HG02970 (cell line): ENCODE results near the gene SSH2.

Experiments
- ATAC-seq: cut with Tn5 transposase; IDR thresholded peaks from one replicate; pipeline ENCODE4 v1.9.1; 2021; ENCODE audit warnings: mild to moderate bottlenecking, moderate library complexity, moderate number of reproducible peaks; ENCODE audit not compliant: unreplicated experiment, low FRiP score

Gene SSH2

DNA sequence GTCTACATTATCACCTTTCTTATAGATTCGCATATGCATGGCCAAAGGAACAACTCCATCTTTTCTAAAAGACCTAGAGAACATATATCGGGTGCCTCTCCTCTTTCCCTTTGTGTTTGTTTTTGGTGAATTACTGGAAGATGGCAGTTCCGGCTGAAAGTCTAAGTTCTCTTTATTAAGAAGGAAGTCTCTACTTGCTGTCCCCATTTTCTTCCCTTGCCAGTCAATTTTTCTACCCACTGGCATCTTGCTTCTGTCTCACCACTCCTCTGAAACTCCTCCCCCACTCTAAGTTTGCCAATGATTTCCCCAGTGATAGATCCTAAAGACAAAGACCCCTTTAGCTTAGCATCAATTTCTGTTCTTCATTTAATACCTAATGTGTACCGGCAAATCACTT lies 213.5 kb downstream of the SSH2 start:
- no peak for ATAC-seq

DNA sequence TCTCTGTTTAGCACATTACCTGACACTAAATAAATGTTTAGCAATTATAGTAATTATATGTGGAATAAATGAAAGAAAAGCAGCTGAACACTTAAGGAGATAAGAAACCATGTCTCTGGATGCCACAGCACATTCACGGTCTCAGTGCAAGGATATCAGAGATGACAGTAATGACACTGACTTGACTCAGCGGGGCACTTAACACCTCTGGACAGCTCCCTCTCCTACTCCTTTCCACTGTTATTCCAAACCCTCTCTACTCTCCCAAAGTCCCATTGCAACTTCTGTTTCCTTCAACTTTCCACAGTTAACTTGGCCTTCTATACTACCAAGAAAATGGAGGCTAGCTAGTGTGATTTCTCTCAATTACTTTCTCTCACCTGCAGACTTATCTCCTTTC lies 214.3 kb downstream of the SSH2 start:
- no peak for ATAC-seq

DNA sequence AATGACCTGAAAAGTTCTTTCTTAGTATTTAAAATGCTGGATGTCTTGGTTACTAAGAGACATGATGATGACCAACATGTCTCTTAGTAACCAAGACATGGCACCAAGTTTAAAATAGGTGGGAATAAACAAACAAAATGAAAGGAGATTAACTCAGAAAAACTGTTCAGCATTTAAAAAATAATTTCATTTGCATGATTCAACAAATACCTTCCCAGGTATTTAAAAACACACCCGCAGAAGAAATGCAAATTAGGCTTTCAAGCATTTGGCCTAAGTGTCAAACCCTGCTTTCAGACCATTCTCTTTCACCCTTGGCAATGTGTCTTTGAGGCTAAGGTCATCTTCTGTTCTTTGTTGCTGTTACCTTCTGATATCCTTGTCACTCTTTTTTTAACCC lies 215.9 kb downstream of the SSH2 start:
- no peak for ATAC-seq

DNA sequence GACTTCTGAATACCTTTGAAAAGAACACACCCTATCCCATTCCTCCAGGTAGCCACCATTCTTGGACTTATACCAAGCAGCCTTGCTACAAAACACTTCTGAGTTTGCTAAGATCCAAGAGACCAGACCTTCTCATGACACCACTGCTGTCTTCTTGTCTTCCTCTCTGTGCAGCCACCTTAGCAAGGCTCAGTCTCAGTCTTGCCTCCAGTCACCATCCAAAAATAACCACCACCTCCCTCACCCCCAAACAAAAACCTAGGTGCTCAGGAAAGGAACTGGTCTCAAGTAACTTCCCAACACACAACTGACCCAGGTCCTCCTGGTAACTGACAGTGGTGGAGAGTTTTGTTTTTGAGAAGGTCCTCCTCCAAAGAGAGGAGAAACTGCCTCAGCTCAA lies 216.4 kb downstream of the SSH2 start:
- ATAC-seq: no peak

DNA sequence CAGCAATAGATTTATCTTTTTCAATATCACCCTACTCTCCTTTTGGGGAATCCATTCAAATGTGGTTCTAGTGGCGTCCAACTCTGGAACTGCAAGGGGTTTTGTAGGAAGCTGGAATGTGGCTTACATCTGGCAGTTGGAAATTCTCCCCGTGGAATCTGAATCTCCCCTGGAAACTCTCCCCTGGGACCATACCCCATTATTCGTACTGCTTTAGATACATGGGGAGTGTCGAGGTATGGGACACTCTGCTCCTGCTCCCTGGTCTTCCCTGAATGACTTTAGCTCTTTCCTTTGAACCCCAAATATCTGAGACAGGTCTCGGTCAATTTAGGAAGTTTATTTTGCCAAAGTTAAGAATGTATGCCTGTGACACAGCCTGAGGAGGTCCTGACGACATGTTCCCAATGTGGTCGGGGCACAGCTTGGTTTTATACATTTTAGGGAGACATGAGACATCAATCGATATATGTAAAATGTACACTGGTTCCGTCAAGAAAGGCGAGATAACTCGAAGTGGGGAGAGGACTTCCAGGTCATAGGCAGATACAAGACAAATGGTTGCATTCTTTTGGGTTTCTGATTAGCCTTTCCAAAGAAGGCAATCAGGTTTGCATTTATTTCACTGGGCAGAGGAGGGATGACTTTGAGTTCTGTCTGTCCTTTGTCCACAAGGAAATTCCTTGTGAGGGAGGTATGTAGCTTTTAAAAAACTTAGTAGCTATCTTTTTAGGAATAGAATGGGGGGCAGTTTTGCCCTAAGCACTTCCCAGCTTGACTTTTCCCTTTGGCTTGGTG lies 218.2 kb downstream of the SSH2 start:
- no peak for ATAC-seq

DNA sequence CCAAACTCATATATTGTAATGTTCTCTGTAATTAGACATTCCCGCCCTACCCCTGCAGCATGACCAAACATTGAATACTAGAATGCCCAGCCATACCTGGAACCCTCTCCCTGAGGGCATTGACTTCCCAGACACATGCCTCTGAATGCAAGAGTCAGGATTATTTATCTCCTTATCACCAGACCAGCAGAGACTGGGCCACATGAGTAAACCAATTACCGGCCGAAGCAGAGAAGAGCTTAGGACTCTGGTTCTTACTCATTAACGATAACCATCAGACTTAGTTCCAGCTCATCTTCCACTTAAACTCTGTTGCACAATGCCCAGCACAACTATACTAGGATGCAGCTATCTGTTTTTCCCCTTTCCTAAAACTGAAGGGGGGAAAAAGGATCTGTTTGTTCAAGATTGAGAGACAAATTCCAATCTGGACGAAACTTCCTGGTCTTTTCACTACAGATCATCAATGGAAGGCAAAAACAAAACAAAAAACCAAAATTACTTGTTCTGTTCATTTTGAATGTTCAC lies 219.1 kb downstream of the SSH2 start:
- no peak for ATAC-seq

DNA sequence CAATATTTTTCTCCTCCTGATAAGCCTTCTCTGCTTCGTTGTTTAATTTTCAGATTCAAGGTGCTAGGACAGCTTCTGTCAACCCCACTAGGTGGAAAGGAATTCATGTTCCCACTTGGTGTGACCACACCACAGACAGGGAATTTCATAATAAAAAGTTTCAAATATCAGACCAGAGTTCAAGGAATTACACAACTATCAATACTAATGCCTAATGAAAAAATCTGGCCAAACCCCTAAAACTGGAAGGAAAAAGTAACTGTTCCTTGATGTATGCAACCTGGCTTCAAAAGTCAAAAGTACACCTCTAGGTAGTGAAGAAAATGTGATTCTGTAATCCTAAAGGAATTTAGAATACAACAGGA lies 219.5 kb downstream of the SSH2 start:
- no peak for ATAC-seq

DNA sequence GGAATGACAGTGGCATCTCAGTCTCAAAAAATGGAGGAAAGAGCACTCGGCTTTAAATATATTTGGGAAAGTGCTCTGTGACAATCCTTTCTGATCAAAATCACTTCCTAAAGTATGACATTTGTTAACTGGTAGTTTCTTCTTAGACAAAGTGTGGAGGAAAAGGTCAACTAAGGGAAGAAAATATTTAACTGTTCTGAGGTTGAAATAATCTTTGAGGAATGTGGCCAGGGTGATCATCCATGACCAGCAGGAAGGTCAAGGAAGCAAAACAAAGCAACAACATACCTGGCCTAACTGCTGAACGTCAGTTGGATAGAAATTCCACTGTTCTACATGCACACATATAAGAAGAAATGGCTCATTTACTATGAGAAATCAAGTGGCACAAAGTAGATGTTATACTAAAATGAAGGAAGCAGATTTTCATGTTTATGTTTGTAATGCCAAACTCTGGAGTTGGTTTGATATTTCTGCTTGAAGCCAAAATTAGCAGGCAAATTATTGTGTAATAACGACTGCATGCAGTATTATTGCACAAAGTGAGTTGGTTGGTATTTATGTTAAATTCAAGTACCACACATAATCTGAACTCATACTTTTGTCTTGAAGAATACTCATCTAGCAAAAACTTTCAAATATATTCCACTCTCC lies 220.0 kb downstream of the SSH2 start:
- no peak for ATAC-seq

DNA sequence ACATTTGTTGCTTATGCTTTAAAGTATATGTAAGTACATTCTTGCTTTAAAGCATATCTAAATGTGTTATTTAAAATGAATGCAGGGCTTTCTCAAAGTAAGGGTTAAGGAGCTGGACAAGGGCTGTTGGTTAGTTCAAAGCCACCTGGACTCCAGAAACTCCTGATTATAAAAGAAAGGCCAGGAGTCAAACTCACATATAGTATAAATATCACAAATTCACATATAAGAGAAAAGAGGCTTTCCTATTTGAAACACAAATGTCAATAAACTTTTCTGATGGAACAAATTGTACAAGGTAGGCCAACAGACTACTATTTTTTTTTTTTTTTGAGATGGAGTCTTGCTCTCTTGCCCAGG lies 222.8 kb downstream of the SSH2 start:
- no peak for ATAC-seq

DNA sequence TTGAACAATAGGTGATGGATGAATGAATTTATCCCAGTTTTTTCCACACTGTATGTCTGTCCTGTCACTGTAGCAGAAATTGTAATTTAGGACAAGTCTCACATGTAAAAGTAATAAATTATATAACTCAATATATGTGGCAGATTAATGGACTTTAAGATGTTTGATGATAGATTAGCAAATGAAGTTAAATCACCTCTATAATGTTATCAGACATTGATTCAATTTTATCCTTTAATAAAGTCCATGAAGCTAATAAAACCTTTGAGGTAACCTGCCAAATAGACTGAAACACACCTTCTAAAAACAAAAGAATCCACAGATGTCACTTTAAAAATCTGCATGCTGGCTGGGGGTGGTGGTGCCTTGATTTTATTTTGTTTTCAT lies 224.0 kb downstream of the SSH2 start:
- ATAC-seq: no peak

DNA sequence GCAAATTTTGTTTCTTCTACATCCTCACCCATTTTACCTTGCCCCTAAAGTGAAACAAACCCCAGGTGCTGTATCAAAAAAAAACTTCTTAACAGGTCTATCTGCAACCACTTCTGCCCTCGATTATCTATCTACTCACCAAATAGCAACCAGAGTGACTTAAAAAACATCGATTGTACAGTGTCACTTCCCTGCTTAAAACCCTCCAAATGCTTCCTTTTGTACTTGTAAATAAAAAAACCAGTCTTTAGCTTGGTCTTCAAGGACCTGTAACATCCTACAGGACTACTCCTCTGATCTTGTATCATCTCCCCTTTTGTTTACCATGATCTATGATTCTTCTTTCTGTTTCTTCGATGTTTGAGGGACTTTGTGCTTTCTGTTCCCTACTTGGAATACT lies 224.6 kb downstream of the SSH2 start:
- ATAC-seq: no peak

DNA sequence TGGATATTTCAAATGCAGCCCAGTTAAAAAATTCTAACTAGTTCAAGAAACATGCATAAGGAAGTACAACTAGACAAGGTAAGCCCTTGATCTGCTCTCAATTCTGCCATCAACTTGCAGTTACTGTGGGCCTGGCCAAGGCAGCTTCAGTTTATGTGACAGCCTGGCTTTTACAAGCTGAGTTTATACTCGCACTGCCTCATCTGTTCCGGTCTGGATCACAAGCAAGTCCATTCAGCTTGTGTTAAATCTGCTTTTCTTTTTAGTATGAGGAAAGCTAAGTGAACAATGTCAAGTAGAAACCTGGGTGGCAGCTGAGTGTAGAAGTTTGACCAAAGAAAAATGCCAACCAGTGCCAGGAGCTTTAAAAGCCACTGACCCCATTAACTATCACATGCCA lies 230.7 kb downstream of the SSH2 start:
- ATAC-seq: no peak

DNA sequence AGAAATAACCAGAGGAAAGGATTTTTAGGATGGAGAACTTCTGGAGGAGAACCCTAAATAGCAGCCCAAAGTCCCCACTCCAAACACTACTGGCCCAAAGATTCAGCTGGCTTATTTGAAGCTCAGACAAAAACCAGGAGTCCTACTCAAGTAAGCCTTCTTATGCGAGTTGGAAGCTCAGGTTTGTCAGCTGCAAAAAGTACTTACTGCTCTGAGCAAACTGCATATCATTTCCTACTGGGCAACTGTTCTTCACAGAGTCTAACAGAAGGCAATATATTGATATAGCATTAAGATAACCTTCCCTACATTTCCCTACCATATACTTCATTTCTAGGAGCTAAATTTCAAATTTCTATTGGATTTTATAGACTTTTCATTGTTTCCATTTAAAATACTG lies 231.2 kb downstream of the SSH2 start:
- ATAC-seq: no peak

DNA sequence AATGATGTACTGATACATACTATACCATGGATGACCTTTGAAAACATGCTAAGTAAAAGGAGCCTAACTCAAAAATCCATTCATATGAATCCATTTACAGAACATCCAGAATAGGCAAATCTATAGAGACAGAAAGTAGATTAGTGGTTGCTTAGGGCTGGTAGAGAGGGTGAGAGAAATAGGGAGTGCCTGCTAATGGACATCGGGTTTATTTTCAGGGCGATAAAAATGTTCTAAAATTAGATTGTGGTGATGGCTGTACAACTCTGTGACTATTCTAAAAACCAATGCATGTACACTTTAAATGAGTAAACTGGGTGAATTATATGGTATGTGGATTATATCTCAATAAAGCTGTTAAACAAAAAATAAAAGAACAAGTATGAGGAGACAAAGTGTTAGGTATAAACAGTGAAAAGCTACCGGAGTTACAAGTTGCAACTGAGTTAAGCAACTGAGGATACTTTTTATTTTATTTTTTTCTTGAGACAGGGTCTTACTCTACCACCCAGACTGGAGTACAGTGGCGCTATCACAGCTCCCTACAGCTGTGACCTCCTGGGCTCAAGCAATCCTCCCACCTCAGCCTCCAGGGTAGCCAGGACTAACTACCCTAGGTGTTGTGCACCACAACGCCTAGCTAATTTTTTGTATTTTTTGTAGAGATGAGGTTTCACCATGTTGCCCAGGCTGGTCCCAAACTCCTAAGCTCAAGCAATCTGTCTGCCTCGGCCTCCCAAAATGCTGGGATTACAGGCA lies 231.8 kb downstream of the SSH2 start:
- no peak for ATAC-seq

DNA sequence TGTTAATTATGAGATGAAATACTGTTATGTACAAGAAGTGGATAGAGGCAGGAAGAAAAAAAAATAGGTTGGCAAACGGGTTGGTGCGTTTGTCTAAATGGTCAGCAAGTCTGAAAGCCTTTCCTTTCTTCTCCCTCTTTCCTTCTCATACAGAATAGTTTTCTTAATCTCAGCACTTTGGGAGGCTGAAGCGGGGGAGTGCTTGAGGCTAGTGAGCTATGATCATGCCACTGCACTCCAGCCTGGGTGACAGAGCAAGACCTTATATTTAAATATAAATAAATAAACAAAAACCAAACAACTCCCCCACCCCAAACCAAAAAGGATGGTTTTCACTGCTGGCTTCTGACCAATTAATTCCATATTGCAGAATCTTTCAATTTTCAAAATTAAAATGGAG lies 232.7 kb downstream of the SSH2 start:
- ATAC-seq: no peak

DNA sequence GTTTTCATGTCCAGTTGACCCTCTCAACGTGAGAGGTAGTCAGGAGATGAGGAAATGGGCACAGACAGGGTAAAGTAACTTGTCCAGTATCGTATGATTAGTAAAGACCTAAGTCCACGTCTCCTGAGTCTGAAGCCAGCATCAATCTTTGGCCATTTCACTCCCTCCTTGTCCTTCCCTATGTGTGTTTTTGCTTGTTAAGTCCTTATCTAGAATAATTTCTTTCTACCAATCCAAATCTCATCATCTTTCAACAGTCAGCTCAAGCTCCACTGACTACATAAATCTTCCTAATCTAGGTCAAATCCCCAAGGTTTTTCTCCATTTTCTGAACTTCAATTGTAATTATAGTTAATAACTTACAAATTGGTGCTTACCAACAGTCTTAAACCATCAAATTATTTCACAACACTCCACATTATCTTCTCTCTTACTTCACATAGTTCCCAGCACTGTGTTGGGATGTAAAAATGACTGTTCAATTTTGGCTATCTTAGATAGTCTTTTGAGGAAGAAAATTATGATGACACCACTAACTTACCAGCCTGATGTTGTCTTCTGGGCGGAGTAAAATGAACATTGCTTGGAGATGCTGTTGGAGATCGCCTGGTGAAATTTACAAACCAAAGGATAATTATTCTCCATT lies 235.0 kb downstream of the SSH2 start:
- no peak for ATAC-seq

DNA sequence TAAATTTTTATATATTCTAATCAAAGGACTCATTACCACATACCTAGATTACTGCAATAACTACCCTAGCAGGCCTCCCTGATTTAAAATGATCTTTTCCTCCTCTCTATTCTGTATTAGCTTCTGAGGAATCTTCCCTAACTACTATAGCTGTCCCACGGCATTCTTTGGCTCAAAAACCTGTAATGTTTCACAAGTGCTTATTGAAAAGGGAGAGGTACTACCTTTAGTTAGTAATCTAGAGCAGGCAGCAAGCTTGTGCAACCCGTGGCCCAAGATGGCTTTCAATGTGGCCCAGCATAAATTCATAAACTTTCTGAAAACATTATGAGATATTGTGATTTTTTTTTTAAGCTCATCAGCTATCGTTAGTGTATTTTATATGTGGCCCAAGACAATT lies 236.3 kb downstream of the SSH2 start:
- no peak for ATAC-seq

DNA sequence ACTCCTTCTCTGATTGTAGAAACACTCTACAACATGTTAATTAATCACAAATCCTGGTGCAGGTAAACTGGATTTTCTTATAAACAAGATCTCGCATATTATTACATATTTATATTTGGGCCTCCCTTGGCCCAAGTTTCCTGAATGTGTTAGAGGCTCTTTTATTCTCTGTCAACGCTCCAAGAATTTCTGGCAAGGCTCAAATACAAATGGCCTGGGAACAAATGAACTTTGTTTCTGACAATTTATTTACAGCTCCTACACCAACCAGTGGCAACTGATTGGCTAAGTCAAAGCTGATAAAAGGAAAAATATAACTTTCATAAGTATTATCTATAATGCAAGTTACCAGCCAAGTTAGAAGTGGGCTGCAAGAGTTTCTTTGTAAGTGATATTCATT lies 242.4 kb downstream of the SSH2 start:
- no peak for ATAC-seq

DNA sequence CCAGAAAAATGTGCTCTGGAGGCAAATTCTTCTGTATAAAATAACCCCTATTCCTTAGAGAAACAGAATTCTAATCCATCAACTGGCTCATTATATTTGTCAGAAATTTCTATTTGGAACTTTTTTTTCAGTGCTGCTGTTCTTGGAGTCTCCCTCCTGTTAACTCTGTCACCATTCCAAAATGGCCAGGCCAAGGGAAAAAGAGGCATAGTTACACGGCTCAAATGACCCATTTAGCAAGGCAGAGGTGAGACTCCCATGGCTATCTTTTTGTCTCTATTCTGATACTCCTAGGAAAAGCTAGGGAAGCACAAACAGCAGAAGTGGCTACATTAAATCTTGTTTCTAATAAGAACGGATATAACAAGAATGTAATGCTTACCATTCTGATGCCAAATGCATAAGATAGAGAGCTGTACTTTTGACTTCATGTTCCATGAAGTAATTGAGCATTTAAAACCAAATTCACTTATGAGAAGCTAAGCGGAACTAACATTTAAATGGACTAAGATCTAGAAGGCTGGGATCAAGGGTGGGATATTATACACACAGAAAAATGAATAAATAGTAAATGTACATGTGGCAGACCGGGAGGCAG lies 242.9 kb downstream of the SSH2 start:
- ATAC-seq: no peak

DNA sequence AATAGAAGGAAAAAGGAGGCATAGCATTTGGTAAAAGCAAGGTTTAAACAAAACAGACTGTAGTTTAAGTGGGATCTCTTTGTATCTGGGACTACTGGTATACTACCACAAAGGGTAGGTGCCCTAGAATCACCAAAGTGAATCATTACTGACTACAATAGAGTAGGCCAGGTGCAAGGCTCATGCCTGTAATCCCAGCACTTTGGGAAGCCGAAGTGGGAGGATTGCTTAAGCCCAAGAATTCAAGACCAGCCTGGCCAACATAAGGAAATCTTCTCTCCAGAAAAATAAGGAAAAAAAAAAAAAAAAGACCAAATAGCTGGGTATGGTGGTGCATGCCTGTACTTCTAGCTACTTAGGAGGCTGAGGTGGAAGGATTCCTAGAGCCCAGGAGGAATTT lies 246.5 kb downstream of the SSH2 start:
- no peak for ATAC-seq

DNA sequence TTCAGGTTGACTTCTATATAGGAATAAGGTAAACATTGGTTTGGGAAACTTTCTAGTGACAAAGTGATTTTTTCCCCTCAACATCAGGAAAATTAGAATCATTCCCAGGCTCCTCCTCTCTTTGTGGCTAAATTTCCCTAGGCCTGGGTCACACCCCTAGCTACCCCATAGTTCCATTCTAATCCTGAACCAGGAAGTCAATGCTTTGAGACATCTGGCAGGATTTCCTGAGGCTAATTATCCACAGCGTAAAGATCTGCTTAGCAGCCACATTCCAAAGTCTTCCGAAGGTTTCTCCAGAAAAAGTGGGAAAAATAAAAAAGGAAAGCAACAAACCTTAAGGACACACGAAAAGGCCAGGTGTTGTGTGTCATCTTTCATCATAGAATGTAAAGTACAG lies 247.0 kb downstream of the SSH2 start:
- ATAC-seq: no peak
